ENCODE data around the gene DUOXA1.

DNA sequence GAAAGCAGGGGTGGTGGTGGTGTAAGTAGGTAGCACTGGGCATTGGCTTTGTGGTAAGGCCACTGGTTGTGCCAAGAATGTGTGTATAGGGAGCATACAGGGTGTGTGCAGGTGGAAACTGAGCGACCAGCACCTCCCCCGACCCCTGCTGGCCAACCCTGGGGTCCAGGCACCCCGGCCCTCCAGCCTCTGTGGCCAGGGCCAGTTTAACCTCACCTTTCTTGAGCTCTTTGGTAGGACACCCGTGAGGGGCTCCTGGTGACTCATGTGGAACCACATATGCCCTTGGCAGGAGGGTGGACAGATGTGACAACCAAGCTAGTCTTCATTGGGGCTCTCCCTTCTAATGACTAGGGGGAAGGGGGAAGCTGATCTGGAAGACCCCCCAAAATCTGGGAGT lies 38.6 kb upstream of the DUOXA1 start:
- no peak for TF ChIP-seq CTCF (IDR thresholded peaks at IDR 0.05 in 4 of 5, conservative IDR thresholded peaks at IDR 0.05 in 1 of 5)
- TF ChIP-seq POLR2A (IDR thresholded peaks at IDR 0.05) = no peak
